ENCODE results near the gene CAPN15.

- TF ChIP-seq CTCF (IDR thresholded peaks at IDR 0.05 in 8 of 11, conservative IDR thresholded peaks at IDR 0.05 in 3 of 11) (no peak), POLR2AphosphoS5 (IDR thresholded peaks at IDR 0.05) (no peak)
Observed at GRCh38 chr16:595094-595528, 67.6 kb downstream of the CAPN15 start.

Data from spleen (tissue), 7 donors.